Thoracic aorta (tissue), 2 donors: ENCODE results near the gene PSORS1C1. TPM values are rescaled to one million over a fixed set of nuclear protein-coding genes. Genes with fewer than 3 reads are reported as not detected.

Source experiments
- ATAC-seq: fragments of 150-250 bp; one replicate; pipeline ENCODE4 v1.8.0; 2017; ENCODE audit warnings: low read depth; ENCODE audit not compliant: insufficient number of reproducible peaks, low FRiP score
- DNase-seq: peaks from one replicate; pipeline ENCODE4 v3.0.0-alpha.2; 2020; ENCODE audit warnings: low spot score
- H3K27ac ChIP-seq, 2 donors: fragments of 200-600 bp; sonication (generic); 1 replicate in 1 of 2; 2 replicates in 1 of 2; pipeline ENCODE4 v1.5.1; 2016; ENCODE audit warnings: mild to moderate bottlenecking in 2 of 2, moderate library complexity in 2 of 2
- H3K27me3 ChIP-seq: fragments of 200-600 bp; sonication (generic); replicated peaks from 2 replicates; pipeline ENCODE4 v1.6.0; 2016; ENCODE audit warnings: mild to moderate bottlenecking; ENCODE audit not compliant: insufficient read depth
- H3K36me3 ChIP-seq: fragments of 200-600 bp; sonication (generic); one replicate; pipeline ENCODE4 v1.5.1; 2016
- H3K4me1 ChIP-seq, 2 donors: fragments of 200-600 bp; sonication (generic); 1 replicate in 1 of 2; 2 replicates in 1 of 2; pipeline versions ENCODE4 v1.5.1 to v1.6.0; 2016; ENCODE audit warnings: low read depth in 2 of 2, mild to moderate bottlenecking in 1 of 2; ENCODE audit not compliant: control insufficient read depth in 1 of 2
- H3K4me3 ChIP-seq: fragments of 200-600 bp; sonication (generic); 2 replicates; pipeline ENCODE4 v1.5.1; 2016; ENCODE audit warnings: mild to moderate bottlenecking
- H3K9me3 ChIP-seq: fragments of 200-600 bp; sonication (generic); 2 replicates; pipeline ENCODE4 v1.5.1; 2016
- total RNA-seq, 2 donors: library from RNA; depleted of rRNA; stranded (reverse); fragments of >200 nt; gene quantifications; one replicate each; pipeline versions ENCODE4 v1.1.0 to v1.2.3, GENCODE V29; 2016
- TF ChIP-seq, protein P1 (sequence below): fragments of 200-600 bp; sonication (generic); IDR thresholded peaks from one replicate; pipeline ENCODE4 v1.5.1; 2019; ENCODE audit warnings: antibody characterized with exemption

PSORS1C1 gene
- total RNA-seq, 2 donors from 2014 or later, result 3.7 to 6.8 TPM

GRCh38 chr6:31111712-31112111 lies 2.9 kb upstream of the PSORS1C1 start:
- H3K27ac ChIP-seq, result no peak overlapping the region
- DNase-seq (no peak), ATAC-seq (no peak)
- no peaks in the 10 kb centered on the region for H3K9me3 ChIP-seq
- H3K4me3 ChIP-seq, result no peak overlapping the region
- no peaks in the 10 kb centered on the region for H3K36me3 ChIP-seq
- TF ChIP-seq, protein P1, sequence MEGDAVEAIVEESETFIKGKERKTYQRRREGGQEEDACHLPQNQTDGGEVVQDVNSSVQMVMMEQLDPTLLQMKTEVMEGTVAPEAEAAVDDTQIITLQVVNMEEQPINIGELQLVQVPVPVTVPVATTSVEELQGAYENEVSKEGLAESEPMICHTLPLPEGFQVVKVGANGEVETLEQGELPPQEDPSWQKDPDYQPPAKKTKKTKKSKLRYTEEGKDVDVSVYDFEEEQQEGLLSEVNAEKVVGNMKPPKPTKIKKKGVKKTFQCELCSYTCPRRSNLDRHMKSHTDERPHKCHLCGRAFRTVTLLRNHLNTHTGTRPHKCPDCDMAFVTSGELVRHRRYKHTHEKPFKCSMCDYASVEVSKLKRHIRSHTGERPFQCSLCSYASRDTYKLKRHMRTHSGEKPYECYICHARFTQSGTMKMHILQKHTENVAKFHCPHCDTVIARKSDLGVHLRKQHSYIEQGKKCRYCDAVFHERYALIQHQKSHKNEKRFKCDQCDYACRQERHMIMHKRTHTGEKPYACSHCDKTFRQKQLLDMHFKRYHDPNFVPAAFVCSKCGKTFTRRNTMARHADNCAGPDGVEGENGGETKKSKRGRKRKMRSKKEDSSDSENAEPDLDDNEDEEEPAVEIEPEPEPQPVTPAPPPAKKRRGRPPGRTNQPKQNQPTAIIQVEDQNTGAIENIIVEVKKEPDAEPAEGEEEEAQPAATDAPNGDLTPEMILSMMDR, result no peak
- H3K27me3 ChIP-seq, result no peaks in the 10 kb centered on the region
- peaks cover 6 to 30% of the 10 kb centered on the region in 2 donors for H3K4me1 ChIP-seq

DNA sequence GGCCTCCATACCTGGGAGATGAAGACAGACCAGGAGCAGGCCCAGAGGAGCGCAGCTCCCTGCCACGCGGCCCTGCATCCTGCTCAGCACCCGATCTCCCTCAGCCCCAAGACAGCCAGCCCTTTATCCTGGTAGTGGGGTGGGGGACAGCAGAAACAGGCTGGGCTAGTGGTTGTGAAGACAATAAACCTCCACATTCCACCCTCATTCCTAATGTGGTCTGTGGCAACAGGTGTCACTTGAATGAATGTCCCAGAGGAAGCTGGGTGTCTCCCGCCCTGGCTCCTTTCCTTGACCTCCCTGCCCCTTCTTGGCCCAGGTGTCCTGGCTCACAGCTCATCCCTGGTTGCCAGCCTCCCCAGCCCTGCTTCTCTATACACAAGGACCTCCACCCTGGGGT lies 2.1 kb upstream of the PSORS1C1 start, which contains the start of gene C6orf15:
Gene C6orf15, minus strand, starts transcription at position 98 of the 400 bp plus-strand sequence. Its CDS starts 20 bp downstream, at position 78.
- ATAC-seq, result no peak
- DNase-seq, result no peak
- no peaks in the 10 kb centered on the region for H3K9me3 ChIP-seq
- H3K27ac ChIP-seq, result no peak within 1 kb of the TSS
- H3K27me3 ChIP-seq, result no peaks in the 10 kb centered on the region
- TF ChIP-seq, protein P1, result no peak
- H3K36me3 ChIP-seq, result no peaks in the 10 kb centered on the region
- H3K4me3 ChIP-seq, result no peak within 1 kb of the TSS
- peaks cover 6 to 37% of the 10 kb centered on the region in 2 donors for H3K4me1 ChIP-seq

DNA sequence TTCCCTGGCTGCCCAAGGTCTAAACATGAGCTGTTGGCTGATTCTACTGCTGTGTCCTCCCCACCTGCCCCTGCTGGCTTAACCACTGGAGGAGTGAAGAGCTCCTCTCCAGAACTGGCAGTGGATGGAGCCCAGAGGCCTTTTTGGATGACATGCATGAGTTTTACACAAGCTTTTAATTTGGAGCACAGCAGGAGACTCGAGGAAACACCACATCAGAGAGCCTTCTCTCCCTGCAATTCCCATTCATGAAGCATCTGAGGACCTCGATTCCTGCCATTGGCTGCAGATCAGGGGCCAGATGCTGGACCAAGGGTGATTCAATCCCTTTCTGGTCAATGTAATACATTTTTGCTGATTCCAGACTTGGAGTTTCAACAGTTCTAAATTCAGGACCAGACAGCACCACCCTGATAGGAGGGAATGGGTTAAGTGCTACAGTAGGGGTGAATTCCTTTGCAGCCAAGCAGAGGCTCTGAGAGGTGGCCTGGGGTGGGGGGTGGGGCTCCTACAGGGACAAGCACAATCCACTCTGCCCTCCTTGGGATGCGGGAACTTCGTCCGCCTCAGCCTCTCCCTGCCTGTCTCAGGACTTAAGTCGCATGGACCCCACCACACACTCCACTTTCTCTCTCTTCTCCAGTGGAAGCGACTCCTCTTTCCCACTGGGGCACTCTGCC lies 599 bp upstream of the PSORS1C1 start:
- peaks cover 6 to 37% of the 10 kb centered on the region in 2 donors for H3K4me1 ChIP-seq
- H3K27me3 ChIP-seq, result no peaks in the 10 kb centered on the region
- ATAC-seq (peak; percentile 28), DNase-seq (no peak)
- no peak overlapping the region for H3K4me3 ChIP-seq
- TF ChIP-seq, protein P1, result no peak
- H3K9me3 ChIP-seq, result no peaks in the 10 kb centered on the region
- peak overlapping the region in 1 of 2 donors; percentile 63 for H3K27ac ChIP-seq
- H3K36me3 ChIP-seq, result no peaks in the 10 kb centered on the region

GRCh38 chr6:31114970-31115849 lies 610 bp downstream of the PSORS1C1 start:
- Histone ChIP-seq H3K4me3 (peak overlapping the region; percentile 60), H3K9me3 (no peaks in the 10 kb centered on the region), H3K4me1 (peaks cover 6 to 37% of the 10 kb centered on the region in 2 donors), H3K27ac (peak overlapping the region; percentile 63 to 74), H3K27me3 (no peaks in the 10 kb centered on the region), H3K36me3 (no peaks in the 10 kb centered on the region)
- TF ChIP-seq, protein P1, result no peak
- DNase-seq (no peak), ATAC-seq (no peak)

DNA sequence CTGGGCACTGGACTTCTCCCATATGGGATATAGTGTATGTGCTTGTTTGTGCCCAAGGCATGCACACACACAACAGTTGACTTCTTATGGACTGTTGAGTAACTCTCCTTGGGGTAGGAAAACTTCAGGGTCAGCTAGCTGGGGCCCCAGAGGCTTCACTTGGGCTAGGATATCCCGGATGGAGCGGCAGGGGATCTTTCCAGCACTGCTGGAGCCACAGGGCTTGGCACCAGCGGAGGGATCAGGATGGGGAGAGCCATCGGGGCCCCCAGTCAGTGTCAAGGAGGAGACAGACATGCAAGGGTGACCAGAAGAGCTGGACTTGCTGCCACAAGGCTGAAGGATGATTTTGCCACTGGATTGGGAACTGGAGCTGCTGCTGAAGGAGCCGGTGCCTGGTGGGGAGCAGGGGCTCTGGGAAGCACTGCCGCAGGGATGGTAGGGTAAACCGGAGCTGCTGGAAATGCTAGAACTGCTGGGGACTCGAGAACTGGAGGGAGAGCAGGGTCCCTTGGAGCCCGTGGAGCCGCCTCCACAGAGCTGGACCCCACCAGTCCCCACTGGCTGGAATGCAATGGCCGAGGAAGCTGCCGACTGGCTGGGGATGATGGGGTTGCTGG lies 1.5 kb downstream of the PSORS1C1 start:
- ATAC-seq, result no peak
- Histone ChIP-seq H3K27me3 (no peaks in the 10 kb centered on the region), H3K4me3 (no peak overlapping the region), H3K36me3 (no peaks in the 10 kb centered on the region), H3K9me3 (no peaks in the 10 kb centered on the region), H3K4me1 (peaks cover 6 to 37% of the 10 kb centered on the region in 2 donors), H3K27ac (no peak overlapping the region)
- DNase-seq, result no peak
- TF ChIP-seq, protein P1, result no peak
